GM19239 (cell line): ENCODE measurements around the gene HOXD8.
A peak's percentile ranks its signal among the peaks of the same experiment; 100 is the strongest.

Source experiments
- DNase-seq: peaks from one replicate; pipeline ENCODE4 v3.0.0; 2011; ENCODE audit warnings: low spot score; ENCODE audit not compliant: insufficient read length
- FAIRE-seq: peaks from 2 replicates; lab custom pipeline; 2011; peaks lifted over from hg19 to GRCh38; lab: Jason Lieb, UNC

Gene HOXD8

DNA sequence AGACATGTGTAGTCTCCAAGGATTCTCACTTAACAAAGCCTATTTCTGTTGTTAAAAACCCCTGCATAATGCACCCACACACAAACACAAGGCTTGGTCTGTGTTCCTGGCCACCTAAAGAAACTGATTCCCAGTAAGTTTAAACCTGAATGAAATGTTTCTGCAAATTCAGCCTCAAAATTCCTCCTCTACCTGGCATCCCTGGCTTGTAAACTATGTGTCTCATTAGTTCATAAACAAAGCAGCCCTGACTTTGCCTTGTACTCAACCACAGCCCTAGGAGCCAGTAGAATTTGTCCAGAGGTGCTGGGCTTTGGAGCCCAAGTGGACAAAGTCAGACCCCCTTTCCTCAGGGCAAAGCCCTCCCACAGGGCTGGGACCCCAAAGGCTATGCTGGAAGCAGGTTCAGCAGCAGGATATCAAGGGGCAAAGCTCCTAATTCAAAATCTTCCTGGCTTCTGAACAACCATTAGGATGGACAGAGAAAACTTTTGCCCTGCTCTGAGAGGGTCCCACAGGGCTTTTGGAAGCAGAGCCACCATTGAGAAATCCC, 39.6 kb upstream of the HOXD8 start:
- DNase-seq: no peak
- no peak for FAIRE-seq

GRCh38 chr2:176090862-176091261, 38.6 kb upstream of the HOXD8 start:
- no peak for FAIRE-seq

GRCh38 chr2:176091329-176092258, 37.9 kb upstream of the HOXD8 start:
- DNase-seq (no peak), FAIRE-seq (no peak)

More at GRCh38 chr2:176090862-176091261, 38.6 kb upstream of the HOXD8 start:
- no peak for DNase-seq

DNA sequence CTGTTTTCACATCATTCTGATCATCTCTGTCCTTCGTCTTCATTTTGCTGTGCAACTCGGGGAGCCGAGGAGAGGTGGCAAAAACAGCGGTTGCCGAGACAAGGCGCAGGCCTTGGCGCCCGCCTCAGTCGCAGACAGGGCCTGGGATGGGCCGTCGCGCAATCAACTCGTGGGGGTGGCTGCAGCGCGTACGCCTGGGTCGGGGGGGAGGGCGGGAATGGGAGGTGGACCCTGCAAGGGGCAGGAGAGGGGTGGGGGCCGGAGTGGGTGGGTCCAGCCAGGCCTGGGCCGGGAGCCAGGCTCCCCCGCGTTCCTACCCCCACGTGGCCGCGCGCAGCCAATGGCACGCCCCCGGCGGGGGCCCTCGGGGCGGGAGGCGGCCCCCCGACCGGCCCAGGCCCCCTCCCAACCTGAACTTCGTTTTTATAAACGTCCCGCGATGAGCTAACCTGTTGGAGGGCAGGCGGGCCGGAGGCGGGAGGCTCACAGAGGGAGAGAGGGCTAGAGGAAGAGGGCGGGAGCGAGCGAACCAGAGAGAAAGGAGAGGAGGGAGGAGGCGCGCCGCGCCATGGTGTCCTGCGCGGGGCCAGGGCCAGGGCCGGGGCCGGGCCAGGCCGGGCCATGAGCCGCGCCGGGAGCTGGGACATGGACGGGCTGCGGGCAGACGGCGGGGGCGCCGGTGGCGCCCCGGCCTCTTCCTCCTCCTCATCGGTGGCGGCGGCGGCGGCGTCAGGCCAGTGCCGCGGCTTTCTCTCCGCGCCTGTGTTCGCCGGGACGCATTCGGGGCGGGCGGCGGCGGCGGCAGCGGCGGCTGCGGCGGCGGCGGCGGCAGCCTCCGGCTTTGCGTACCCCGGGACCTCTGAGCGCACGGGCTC, 37.0 kb upstream of the HOXD8 start, which contains the start of gene HOXD13:
Gene HOXD13, plus strand, starts transcription at position 452 of the 875 bp plus-strand sequence. Its CDS starts 170 bp downstream, at position 622.
- FAIRE-seq (no peak), DNase-seq (no peak)

- no peak for DNase-seq
- no peak for FAIRE-seq
These were observed 36.2 kb upstream of the HOXD8 start for GRCh38 chr2:176093145-176093897.

GRCh38 chr2:176093898-176094249, 35.6 kb upstream of the HOXD8 start:
- DNase-seq: no peak
- no peak for FAIRE-seq

DNA sequence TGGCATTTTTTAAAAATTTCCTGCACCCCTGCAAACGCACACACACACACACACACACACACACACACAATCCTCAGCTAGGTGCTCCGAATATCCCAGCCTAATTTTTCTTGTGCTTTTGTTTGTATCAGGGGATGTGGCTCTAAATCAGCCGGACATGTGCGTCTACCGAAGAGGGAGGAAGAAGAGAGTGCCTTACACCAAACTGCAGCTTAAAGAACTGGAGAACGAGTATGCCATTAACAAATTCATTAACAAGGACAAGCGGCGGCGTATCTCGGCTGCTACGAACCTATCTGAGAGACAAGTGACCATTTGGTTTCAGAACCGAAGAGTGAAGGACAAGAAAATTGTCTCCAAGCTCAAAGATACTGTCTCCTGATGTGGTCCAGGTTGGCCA, 35.2 kb upstream of the HOXD8 start:
- FAIRE-seq (no peak), DNase-seq (no peak)

- DNase-seq: no peak
These were observed 34.1 kb upstream of the HOXD8 start for GRCh38 chr2:176095421-176095820.

DNA sequence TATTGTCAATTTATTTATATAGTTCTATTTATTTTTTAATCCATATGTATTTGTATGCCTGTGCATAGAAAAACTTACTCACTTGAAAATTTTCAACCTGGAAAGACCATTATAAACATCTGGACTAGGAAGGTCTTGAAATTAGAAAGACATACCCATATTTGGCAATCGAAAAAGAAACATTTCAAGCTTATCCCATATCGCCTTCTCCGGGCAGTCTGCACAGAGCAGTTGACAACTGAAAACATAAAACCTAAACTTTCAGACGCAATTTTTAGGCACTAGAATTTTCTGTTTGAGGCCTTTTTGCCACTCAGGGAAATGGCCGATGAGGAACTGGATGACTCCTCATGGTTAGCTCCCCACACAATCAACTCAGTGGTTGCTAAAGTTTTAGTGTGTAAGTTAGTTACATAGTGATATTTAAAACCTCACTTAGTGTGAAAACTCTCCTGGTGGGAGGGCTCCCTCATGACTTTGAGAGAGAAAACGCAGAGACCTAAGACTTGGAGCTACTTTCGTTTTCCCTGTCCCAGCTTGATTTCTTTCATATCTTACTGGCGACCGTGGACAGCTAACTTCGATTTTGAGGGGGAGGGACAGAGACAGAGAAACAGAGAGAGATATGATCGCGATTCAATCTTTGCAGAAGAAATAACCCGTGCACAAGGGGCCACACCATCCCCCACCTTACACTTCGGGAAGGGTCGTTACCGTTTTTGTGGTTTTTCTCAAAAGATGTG, 33.1 kb upstream of the HOXD8 start:
- FAIRE-seq (peak; percentile 54), DNase-seq (no peak)

More at GRCh38 chr2:176095421-176095820, 34.1 kb upstream of the HOXD8 start:
- no peak for FAIRE-seq

DNA sequence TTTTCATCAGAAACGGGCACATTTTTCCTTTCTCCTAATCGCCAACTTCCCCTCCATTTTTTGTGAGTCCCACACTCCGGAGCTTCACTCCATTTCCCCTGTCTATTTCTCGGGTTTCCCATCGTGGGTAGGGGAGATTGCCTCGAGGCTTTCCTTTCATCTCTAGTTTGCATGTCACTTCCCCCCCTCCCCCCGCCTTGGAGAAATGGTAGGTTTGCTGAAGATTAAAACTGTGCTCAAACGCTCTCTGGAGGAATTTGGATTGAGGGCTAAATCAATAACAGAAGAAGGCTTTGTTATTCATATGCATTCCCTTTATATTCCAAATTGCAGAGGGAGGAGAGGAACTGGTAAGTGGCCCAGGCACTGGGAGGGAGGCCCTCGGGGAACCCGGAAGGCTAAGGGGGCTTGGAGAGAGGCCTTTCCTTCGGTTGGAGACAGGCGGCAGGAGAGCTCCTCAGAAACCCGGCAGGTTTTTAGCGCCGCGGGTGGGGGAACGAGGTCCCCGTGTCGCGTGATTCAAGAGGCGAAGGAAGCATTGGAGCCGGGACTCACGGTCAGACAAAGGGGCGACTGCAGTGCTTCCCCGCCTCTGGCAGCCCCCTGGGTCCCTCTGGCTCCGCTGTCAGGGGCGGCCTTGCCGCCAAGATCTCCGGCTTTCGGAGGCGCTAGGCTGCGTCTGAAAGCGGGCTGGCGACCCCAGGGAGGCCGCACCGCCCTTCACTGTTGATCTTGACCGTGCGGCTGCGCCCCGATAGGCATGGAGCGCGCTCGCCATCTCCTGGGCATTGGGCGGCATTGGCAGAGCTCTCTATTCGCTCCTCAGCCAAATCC, 32.3 kb upstream of the HOXD8 start:
- DNase-seq (peak; percentile 83), FAIRE-seq (peak; percentile 68)

GRCh38 chr2:176097820-176098365, 31.6 kb upstream of the HOXD8 start:
- no peak for FAIRE-seq
- DNase-seq: no peak

- DNase-seq: no peak
These were observed 30.9 kb upstream of the HOXD8 start for GRCh38 chr2:176098366-176099158.

DNA sequence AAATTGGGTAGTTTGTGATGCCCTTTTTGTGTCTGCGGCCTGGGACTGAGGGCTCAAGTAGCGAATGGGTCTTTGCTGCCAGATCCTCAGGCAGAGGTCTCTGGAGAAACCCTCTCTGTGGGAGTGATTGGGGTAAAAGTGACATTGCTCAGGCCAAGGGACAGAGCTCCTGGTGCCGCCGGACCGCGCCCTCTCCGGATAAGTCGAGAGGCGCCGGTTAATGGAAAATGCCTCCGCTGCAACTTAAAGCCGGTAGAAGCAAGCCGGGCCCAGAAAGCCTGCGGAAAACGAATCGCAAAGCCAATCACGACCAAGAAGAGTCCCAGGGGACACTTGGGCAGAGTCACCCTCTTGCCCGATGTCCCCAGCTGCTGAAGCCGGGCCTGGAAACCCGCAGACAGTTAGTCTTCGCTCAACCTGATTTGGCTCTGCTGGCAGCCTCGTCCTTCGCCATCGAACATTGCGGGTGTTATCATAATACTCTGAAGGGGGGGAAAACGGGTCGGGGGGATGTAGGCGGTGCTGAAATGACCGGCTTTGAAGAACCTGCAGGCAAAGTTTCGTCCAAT, 30.3 kb upstream of the HOXD8 start:
- FAIRE-seq (no peak), DNase-seq (no peak)

More at GRCh38 chr2:176098366-176099158, 30.9 kb upstream of the HOXD8 start:
- no peak for FAIRE-seq

- DNase-seq (no peak), FAIRE-seq (no peak)
These were observed 29.6 kb upstream of the HOXD8 start, which contains the start of gene HOXD12 for GRCh38 chr2:176099728-176100546. HOXD12 (plus strand) TSS chr2:176099795; CDS start chr2:176099802, 7 bp downstream.

GRCh38 chr2:176100547-176101140, 28.9 kb upstream of the HOXD8 start:
- FAIRE-seq (no peak), DNase-seq (no peak)
